HEK293 (cell line): ENCODE results near the gene R3HDM1.

ENCODE experiments used
- CTCF ChIA-PET: fragments of 350-600 bp; formaldehyde crosslinking; extraction: SDS; loops from one replicate; lab custom pipeline; 2021; ENCODE audit warnings: antibody characterized with exemption; lab: Yijun Ruan, JAX
- POLR2A ChIA-PET: fragments of 300-600 bp; formaldehyde crosslinking; extraction: SDS; loops from one replicate; lab custom pipeline; 2020; ENCODE audit warnings: antibody characterized with exemption, inconsistent platforms; lab: Yijun Ruan, JAX
- H3K27ac ChIP-seq: fragments of 200-500 bp; sonication (Bioruptor generic); 2 replicates; pipeline ENCODE4 v1.5.1; 2014; ENCODE audit warnings: low read depth, low read length, control low read depth, inconsistent platforms; ENCODE audit errors: extremely low read depth
- H3K36me3 ChIP-seq, 2 experiments: fragments of 200-500 bp in 1 of 2; sonication (Bioruptor generic) in 1 of 2; 1 replicate in 1 of 2; 2 replicates in 1 of 2; pipeline ENCODE4 v1.5.1; 2014 to 2017; ENCODE audit warnings: inconsistent platforms in 2 of 2, low read length in 2 of 2; ENCODE audit not compliant: control insufficient read depth in 2 of 2, insufficient read depth in 1 of 2
- H3K4me1 ChIP-seq: fragments of 200-500 bp; sonication (Bioruptor generic); 2 replicates; pipeline ENCODE4 v1.5.1; 2014; ENCODE audit warnings: mild to moderate bottlenecking, low read length, inconsistent platforms; ENCODE audit not compliant: control insufficient read depth, insufficient read depth
- H3K4me3 ChIP-seq: 2 replicates; pipeline ENCODE4 v1.5.1; 2011; ENCODE audit warnings: low read depth, mild to moderate bottlenecking, control low read depth, low read length, moderate library complexity
- H3K9me3 ChIP-seq: fragments of 200-500 bp; sonication (Bioruptor generic); 2 replicates; pipeline ENCODE4 v1.5.1; 2014; ENCODE audit warnings: low read depth, low read length, inconsistent platforms; ENCODE audit not compliant: control insufficient read depth, insufficient read depth
- KLF1 ChIP-seq: fragments of 450-650 bp; formaldehyde crosslinking; IDR thresholded peaks from 2 replicates; pipeline ENCODE4 v1.5.1; 2016; ENCODE audit warnings: missing biosample characterization, missing genetic modification characterization
- KLF10 ChIP-seq: fragments of 450-650 bp; IDR thresholded peaks from 2 replicates; pipeline ENCODE4 v1.5.1; 2018; ENCODE audit warnings: missing biosample characterization, mild to moderate bottlenecking, missing genetic modification characterization
- KLF9 ChIP-seq: fragments of 450-650 bp; formaldehyde crosslinking; IDR thresholded peaks from 2 replicates; pipeline ENCODE4 v1.5.1; 2016; ENCODE audit warnings: missing biosample characterization, missing genetic modification characterization, low read depth
- RBAK ChIP-seq: fragments of 450-650 bp; formaldehyde crosslinking; IDR thresholded peaks from 2 replicates; pipeline ENCODE4 v1.5.1; 2016; ENCODE audit warnings: missing biosample characterization, missing genetic modification characterization
- SP3 ChIP-seq: fragments of 450-650 bp; formaldehyde crosslinking; IDR thresholded peaks from 2 replicates; pipeline ENCODE4 v1.5.1; 2016; ENCODE audit warnings: missing biosample characterization, missing genetic modification characterization
- WT1 ChIP-seq: fragments of 450-650 bp; formaldehyde crosslinking; IDR thresholded peaks from 2 replicates; pipeline ENCODE4 v1.5.1; 2016; ENCODE audit warnings: missing biosample characterization, missing genetic modification characterization
- YY2 ChIP-seq: fragments of 450-650 bp; formaldehyde crosslinking; IDR thresholded peaks from 2 replicates; pipeline ENCODE4 v1.5.1; 2016; ENCODE audit warnings: missing biosample characterization, missing genetic modification characterization
- ZBTB48 ChIP-seq: fragments of 450-650 bp; formaldehyde crosslinking; IDR thresholded peaks from 2 replicates; pipeline ENCODE4 v1.5.1; 2016; ENCODE audit warnings: missing biosample characterization, missing genetic modification characterization
- ZNF174 ChIP-seq: fragments of 450-650 bp; formaldehyde crosslinking; IDR thresholded peaks from 2 replicates; pipeline ENCODE4 v1.5.0; 2017; ENCODE audit warnings: missing biosample characterization, mild to moderate bottlenecking, missing genetic modification characterization
- ZNF214 ChIP-seq: fragments of 450-650 bp; formaldehyde crosslinking; IDR thresholded peaks from 2 replicates; pipeline ENCODE4 v1.5.1; 2017; ENCODE audit warnings: missing biosample characterization, mild to moderate bottlenecking, missing genetic modification characterization, borderline replicate concordance
- ZNF239 ChIP-seq: fragments of 450-650 bp; formaldehyde crosslinking; IDR thresholded peaks from 2 replicates; pipeline ENCODE4 v1.5.1; 2016; ENCODE audit warnings: missing biosample characterization, missing genetic modification characterization
- ZNF335 ChIP-seq: fragments of 450-650 bp; formaldehyde crosslinking; conservative IDR thresholded peaks from 2 replicates; pipeline ENCODE4 v1.5.1; 2016; ENCODE audit warnings: missing biosample characterization, missing genetic modification characterization
- ZNF350 ChIP-seq: fragments of 450-650 bp; formaldehyde crosslinking; IDR thresholded peaks from 2 replicates; pipeline ENCODE4 v1.5.0; 2017; ENCODE audit warnings: missing biosample characterization, mild to moderate bottlenecking, missing genetic modification characterization
- ZNF354C ChIP-seq: fragments of 450-650 bp; formaldehyde crosslinking; IDR thresholded peaks from 2 replicates; pipeline ENCODE4 v1.5.1; 2016; ENCODE audit warnings: missing biosample characterization, missing genetic modification characterization, low read depth, borderline replicate concordance
- ZNF548 ChIP-seq: fragments of 450-650 bp; formaldehyde crosslinking; IDR thresholded peaks from 2 replicates; pipeline ENCODE4 v1.5.1; 2016; ENCODE audit warnings: missing biosample characterization, missing genetic modification characterization
- ZNF629 ChIP-seq: fragments of 450-650 bp; formaldehyde crosslinking; IDR thresholded peaks from 2 replicates; pipeline ENCODE4 v1.5.1; 2017; ENCODE audit warnings: missing biosample characterization, missing genetic modification characterization
- ZNF664 ChIP-seq: fragments of 450-650 bp; formaldehyde crosslinking; IDR thresholded peaks from 2 replicates; pipeline ENCODE4 v1.5.1; 2016; ENCODE audit warnings: missing biosample characterization, missing genetic modification characterization
- ZNF768 ChIP-seq: fragments of 450-650 bp; formaldehyde crosslinking; IDR thresholded peaks from 2 replicates; pipeline ENCODE4 v1.5.1; 2018; ENCODE audit warnings: missing biosample characterization, mild to moderate bottlenecking, missing genetic modification characterization
- ZNF777 ChIP-seq: fragments of 450-650 bp; formaldehyde crosslinking; IDR thresholded peaks from 2 replicates; pipeline ENCODE4 v1.5.1; 2017; ENCODE audit warnings: missing biosample characterization, missing genetic modification characterization, borderline replicate concordance
- ZNF785 ChIP-seq: fragments of 450-650 bp; formaldehyde crosslinking; IDR thresholded peaks from 2 replicates; pipeline ENCODE4 v1.5.1; 2016; ENCODE audit warnings: missing biosample characterization, missing genetic modification characterization
- ZNF792 ChIP-seq: fragments of 450-650 bp; formaldehyde crosslinking; IDR thresholded peaks from 2 replicates; pipeline ENCODE4 v1.5.1; 2016; ENCODE audit warnings: missing biosample characterization, missing genetic modification characterization
- ZSCAN30 ChIP-seq: fragments of 450-650 bp; IDR thresholded peaks from 2 replicates; pipeline ENCODE4 v1.5.1; 2018; ENCODE audit warnings: missing biosample characterization, mild to moderate bottlenecking, missing genetic modification characterization, moderate library complexity
- TF ChIP-seq, protein P1 (sequence below): fragments of 450-650 bp; IDR thresholded peaks from 2 replicates; pipeline ENCODE4 v1.5.1; 2018; ENCODE audit warnings: missing biosample characterization, mild to moderate bottlenecking, missing genetic modification characterization
- TF ChIP-seq, protein P2 (sequence below): fragments of 450-650 bp; formaldehyde crosslinking; IDR thresholded peaks from 2 replicates; pipeline ENCODE4; 2016; ENCODE audit warnings: missing biosample characterization, missing genetic modification characterization
- TF ChIP-seq, protein P3 (sequence below): fragments of 450-650 bp; formaldehyde crosslinking; IDR thresholded peaks from 2 replicates; pipeline ENCODE4 v1.5.1; 2016; ENCODE audit warnings: missing biosample characterization, missing genetic modification characterization

The R3HDM1 gene

DNA sequence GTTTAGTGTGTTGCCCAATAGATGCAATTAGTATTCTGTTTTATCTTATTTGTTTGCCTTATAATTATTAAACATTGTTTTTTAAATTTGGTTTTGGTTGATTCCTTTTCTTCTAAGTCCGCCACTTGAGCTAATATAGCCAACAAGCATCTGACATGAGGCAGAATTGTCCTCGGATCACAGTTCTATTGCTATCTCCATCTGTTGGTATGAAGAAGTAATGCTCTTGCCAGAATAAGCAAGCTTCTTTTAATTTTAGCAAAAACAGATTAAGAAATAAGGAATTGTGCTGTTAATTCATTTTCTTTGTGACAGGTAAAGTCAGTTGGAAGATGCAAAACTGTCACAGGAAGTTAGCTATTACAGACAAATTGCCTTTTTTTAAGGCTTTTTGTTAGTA is 54.3 kb downstream of the R3HDM1 start:
- Histone ChIP-seq H3K27ac (no peak overlapping the region), H3K4me1 (0 out of 2 replicates have a peak, but pooled peaks cover 5% of the 10 kb centered on the region), H3K9me3 (no peaks in the 10 kb centered on the region), H3K36me3 (no peaks in the 10 kb centered on the region), H3K4me3 (no peak overlapping the region)
- ChIA-PET CTCF (interaction anchor here (0.7 to 1.6 kb wide), 5 partner anchors 10 to 124 kb away, joined by 3 to 5 read pairs (median 3); no protein-coding TSS in a partner anchor), POLR2A (no interaction called here)
- TF ChIP-seq ZNF239 (no peak), ZSCAN30 (tag by site-specific recombination) (no peak), SP3 (no peak), ZNF792 (tag by site-specific recombination) (no peak), KLF1 (tag by site-specific recombination) (no peak), KLF10 (tag by site-specific recombination) (no peak), RBAK (tag by site-specific recombination) (no peak), ZNF174 (tag by site-specific recombination) (no peak), ZNF214 (tag by site-specific recombination) (no peak), ZNF664 (tag by site-specific recombination) (no peak), ZNF335 (tag by site-specific recombination) (no peak), ZNF350 (tag by site-specific recombination) (no peak), ZBTB48 (tag by site-specific recombination) (no peak), ZNF777 (tag by site-specific recombination) (no peak)
- TF ChIP-seq, protein P1, sequence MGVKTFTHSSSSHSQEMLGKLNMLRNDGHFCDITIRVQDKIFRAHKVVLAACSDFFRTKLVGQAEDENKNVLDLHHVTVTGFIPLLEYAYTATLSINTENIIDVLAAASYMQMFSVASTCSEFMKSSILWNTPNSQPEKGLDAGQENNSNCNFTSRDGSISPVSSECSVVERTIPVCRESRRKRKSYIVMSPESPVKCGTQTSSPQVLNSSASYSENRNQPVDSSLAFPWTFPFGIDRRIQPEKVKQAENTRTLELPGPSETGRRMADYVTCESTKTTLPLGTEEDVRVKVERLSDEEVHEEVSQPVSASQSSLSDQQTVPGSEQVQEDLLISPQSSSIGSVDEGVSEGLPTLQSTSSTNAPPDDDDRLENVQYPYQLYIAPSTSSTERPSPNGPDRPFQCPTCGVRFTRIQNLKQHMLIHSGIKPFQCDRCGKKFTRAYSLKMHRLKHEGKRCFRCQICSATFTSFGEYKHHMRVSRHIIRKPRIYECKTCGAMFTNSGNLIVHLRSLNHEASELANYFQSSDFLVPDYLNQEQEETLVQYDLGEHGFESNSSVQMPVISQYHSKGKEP = no peak
- TF ChIP-seq, protein P2, sequence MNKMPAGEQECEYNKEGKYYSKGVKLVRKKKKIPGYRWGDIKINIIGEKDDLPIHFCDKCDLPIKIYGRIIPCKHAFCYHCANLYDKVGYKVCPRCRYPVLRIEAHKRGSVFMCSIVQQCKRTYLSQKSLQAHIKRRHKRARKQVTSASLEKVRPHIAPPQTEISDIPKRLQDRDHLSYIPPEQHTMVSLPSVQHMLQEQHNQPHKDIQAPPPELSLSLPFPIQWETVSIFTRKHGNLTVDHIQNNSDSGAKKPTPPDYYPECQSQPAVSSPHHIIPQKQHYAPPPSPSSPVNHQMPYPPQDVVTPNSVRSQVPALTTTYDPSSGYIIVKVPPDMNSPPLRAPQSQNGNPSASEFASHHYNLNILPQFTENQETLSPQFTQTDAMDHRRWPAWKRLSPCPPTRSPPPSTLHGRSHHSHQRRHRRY (tag by site-specific recombination) = no peak
- TF ChIP-seq, protein P3, sequence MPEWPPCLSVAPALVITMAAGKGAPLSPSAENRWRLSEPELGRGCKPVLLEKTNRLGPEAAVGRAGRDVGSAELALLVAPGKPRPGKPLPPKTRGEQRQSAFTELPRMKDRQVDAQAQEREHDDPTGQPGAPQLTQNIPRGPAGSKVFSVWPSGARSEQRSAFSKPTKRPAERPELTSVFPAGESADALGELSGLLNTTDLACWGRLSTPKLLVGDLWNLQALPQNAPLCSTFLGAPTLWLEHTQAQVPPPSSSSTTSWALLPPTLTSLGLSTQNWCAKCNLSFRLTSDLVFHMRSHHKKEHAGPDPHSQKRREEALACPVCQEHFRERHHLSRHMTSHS = no peak

DNA sequence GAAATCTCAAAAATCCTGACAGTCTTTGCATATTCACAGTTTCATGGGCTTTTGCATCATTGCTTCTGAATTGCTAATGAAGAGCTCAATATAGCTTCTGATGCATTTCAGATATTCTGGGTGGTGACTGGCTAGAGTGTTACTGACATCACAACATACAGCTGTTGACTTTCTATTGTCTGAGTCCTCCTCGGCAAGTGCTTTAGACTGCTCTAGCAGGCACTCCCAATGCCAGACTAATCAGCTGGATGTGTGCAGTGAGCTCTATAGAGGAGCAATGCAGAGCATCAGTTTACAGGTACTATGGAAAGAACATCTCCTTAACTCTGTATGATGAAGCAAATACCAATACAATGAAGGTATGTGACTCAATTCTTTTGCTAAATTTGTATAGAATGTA is 54.9 kb downstream of the R3HDM1 start:
- H3K9me3 ChIP-seq = no peaks in the 10 kb centered on the region
- CTCF ChIA-PET = interaction anchor here (0.6 to 1.6 kb wide), 9 partner anchors 10 to 142 kb away, joined by 3 to 5 read pairs (median 4); partner anchors contain the start of genes R3HDM1 and ZRANB3
- no peaks in the 10 kb centered on the region for H3K36me3 ChIP-seq
- no peak overlapping the region for H3K4me3 ChIP-seq
- no peak overlapping the region for H3K27ac ChIP-seq
- TF ChIP-seq ZNF768 (tag by site-specific recombination) = no peak
- no peak for TF ChIP-seq WT1 (tag by site-specific recombination)
- TF ChIP-seq ZNF354C = no peak
- TF ChIP-seq ZNF785 (tag by site-specific recombination) = no peak
- TF ChIP-seq ZNF777 (tag by site-specific recombination) = no peak
- no peak for TF ChIP-seq ZNF629
- no peak for TF ChIP-seq KLF9 (tag by site-specific recombination)
- no peak for TF ChIP-seq YY2 (tag by site-specific recombination)
- no peak for TF ChIP-seq ZNF548 (tag by site-specific recombination)
- no peak for TF ChIP-seq ZNF350 (tag by site-specific recombination)
- POLR2A ChIA-PET = interaction anchor here (0.6 kb wide), 1 partner anchor 8 kb away, joined by 4 read pairs; no protein-coding TSS in a partner anchor
- 0 out of 2 replicates have a peak, but pooled peaks cover 5% of the 10 kb centered on the region for H3K4me1 ChIP-seq
